Measurements from ENCODE around the gene MCU. TPM values are rescaled to one million over a fixed set of nuclear protein-coding genes. Genes with fewer than 3 reads are reported as not detected.
A peak's percentile ranks its signal among the peaks of the same experiment; 100 is the strongest.

Gene MCU
- total RNA-seq, 1 donor from 2014 or later: 31.8 TPM

GRCh38 chr10:72732521-72732920, 40.6 kb downstream of the MCU start:
- H3K9me3 ChIP-seq (ENCODE audit: insufficient read depth, low read depth, low read length): no peaks in the 10 kb centered on the region
- H3K36me3 ChIP-seq (ENCODE audit: insufficient read depth, low read length): no peaks in the 10 kb centered on the region
- H2AFZ ChIP-seq (ENCODE audit: low read depth, low read length): no peak overlapping the region
- H3K27ac ChIP-seq (ENCODE audit: low read depth, low read length): no peak overlapping the region
- no peak overlapping the region for H3K4me2 ChIP-seq (ENCODE audit: low read length)
- Mint-ChIP-seq H3K27me3 (ENCODE audit: low read depth, unreplicated experiment) (no peaks in the 10 kb centered on the region), H3K9me3 (ENCODE audit: unreplicated experiment) (no peaks in the 10 kb centered on the region), H3K36me3 (ENCODE audit: low read depth, unreplicated experiment) (no peaks in the 10 kb centered on the region), H3K27ac (ENCODE audit: unreplicated experiment) (no peak overlapping the region), H3K4me3 (ENCODE audit: unreplicated experiment) (no peak overlapping the region), H3K4me1 (ENCODE audit: low read depth, unreplicated experiment) (peaks cover 23% of the 10 kb centered on the region)
- no peak for TF ChIP-seq CTCF (IDR thresholded peaks at IDR 0.05; ENCODE audit: insufficient read depth, low read depth, low read length)
- H4K20me1 ChIP-seq (ENCODE audit: insufficient read depth, low read length): peaks cover 20% of the 10 kb centered on the region
- H3K4me1 ChIP-seq (ENCODE audit: insufficient read depth, low read length): no peaks in the 10 kb centered on the region
- no peak for DNase-seq (ENCODE audit: low read depth)
- no peak for FAIRE-seq
- H3K4me3 ChIP-seq (ENCODE audit: insufficient read depth, low read depth, low read length): no peak overlapping the region
- peaks cover 62% of the 10 kb centered on the region for H3K79me2 ChIP-seq (ENCODE audit: insufficient read depth, low read length)
- no peaks in the 10 kb centered on the region for H3K27me3 ChIP-seq (ENCODE audit: insufficient read depth, low read length)
- no peak overlapping the region for H3K9ac ChIP-seq (ENCODE audit: low read length)

- DNase-seq (ENCODE audit: low read depth): no peak
- H3K27me3 Mint-ChIP-seq (ENCODE audit: low read depth, unreplicated experiment): no peaks in the 10 kb centered on the region
- Histone ChIP-seq H3K4me2 (ENCODE audit: low read length) (no peak overlapping the region), H2AFZ (ENCODE audit: low read depth, low read length) (no peak overlapping the region), H3K9ac (ENCODE audit: low read length) (no peak overlapping the region), H4K20me1 (ENCODE audit: insufficient read depth, low read length) (peaks cover 27% of the 10 kb centered on the region), H3K4me1 (ENCODE audit: insufficient read depth, low read length) (peaks cover 3% of the 10 kb centered on the region), H3K4me3 (ENCODE audit: insufficient read depth, low read depth, low read length) (no peak overlapping the region), H3K79me2 (ENCODE audit: insufficient read depth, low read length) (peaks cover 72% of the 10 kb centered on the region), H3K9me3 (ENCODE audit: insufficient read depth, low read depth, low read length) (no peaks in the 10 kb centered on the region), H3K36me3 (ENCODE audit: insufficient read depth, low read length) (no peaks in the 10 kb centered on the region), H3K27ac (ENCODE audit: low read depth, low read length) (no peak overlapping the region), H3K27me3 (ENCODE audit: insufficient read depth, low read length) (no peaks in the 10 kb centered on the region)
- H3K4me1 Mint-ChIP-seq (ENCODE audit: low read depth, unreplicated experiment): peaks cover 17% of the 10 kb centered on the region
- no peak overlapping the region for H3K4me3 Mint-ChIP-seq (ENCODE audit: unreplicated experiment)
- TF ChIP-seq CTCF (IDR thresholded peaks at IDR 0.05; ENCODE audit: insufficient read depth, low read depth, low read length): no peak
- no peak for TF ChIP-seq EZH2 (IDR thresholded peaks at IDR 0.05; ENCODE audit: insufficient read depth, low read length)
- H3K27ac Mint-ChIP-seq (ENCODE audit: unreplicated experiment): no peak overlapping the region
- H3K36me3 Mint-ChIP-seq (ENCODE audit: low read depth, unreplicated experiment): no peaks in the 10 kb centered on the region
- FAIRE-seq: no peak
- H3K9me3 Mint-ChIP-seq (ENCODE audit: unreplicated experiment): no peaks in the 10 kb centered on the region
These were observed 42.0 kb downstream of the MCU start for GRCh38 chr10:72733989-72734388.

GRCh38 chr10:72735288-72735936, 43.5 kb downstream of the MCU start:
- Mint-ChIP-seq H3K36me3 (ENCODE audit: low read depth, unreplicated experiment) (no peaks in the 10 kb centered on the region), H3K27ac (ENCODE audit: unreplicated experiment) (no peak overlapping the region), H3K9me3 (ENCODE audit: unreplicated experiment) (no peaks in the 10 kb centered on the region), H3K4me1 (ENCODE audit: low read depth, unreplicated experiment) (peaks cover 16% of the 10 kb centered on the region), H3K27me3 (ENCODE audit: low read depth, unreplicated experiment) (no peaks in the 10 kb centered on the region), H3K4me3 (ENCODE audit: unreplicated experiment) (no peak overlapping the region)
- Histone ChIP-seq H3K27me3 (ENCODE audit: insufficient read depth, low read length) (no peaks in the 10 kb centered on the region), H3K4me3 (ENCODE audit: insufficient read depth, low read depth, low read length) (no peak overlapping the region), H3K27ac (ENCODE audit: low read depth, low read length) (no peak overlapping the region), H3K9ac (ENCODE audit: low read length) (no peak overlapping the region), H3K4me1 (ENCODE audit: insufficient read depth, low read length) (peaks cover 3% of the 10 kb centered on the region), H3K36me3 (ENCODE audit: insufficient read depth, low read length) (no peaks in the 10 kb centered on the region), H4K20me1 (ENCODE audit: insufficient read depth, low read length) (peaks cover 39% of the 10 kb centered on the region), H3K4me2 (ENCODE audit: low read length) (no peak overlapping the region), H3K79me2 (ENCODE audit: insufficient read depth, low read length) (peaks cover 73% of the 10 kb centered on the region), H3K9me3 (ENCODE audit: insufficient read depth, low read depth, low read length) (no peaks in the 10 kb centered on the region), H2AFZ (ENCODE audit: low read depth, low read length) (no peak overlapping the region)
- DNase-seq (ENCODE audit: low read depth) (no peak), FAIRE-seq (peak; percentile 43)
- TF ChIP-seq EZH2 (IDR thresholded peaks at IDR 0.05; ENCODE audit: insufficient read depth, low read length) (no peak), CTCF (IDR thresholded peaks at IDR 0.05; ENCODE audit: insufficient read depth, low read depth, low read length) (no peak)
